Glutamatergic neuron (in vitro differentiated cells): ENCODE results near the gene PCDHGA1. TPM values are rescaled to one million over a fixed set of nuclear protein-coding genes. Genes with fewer than 3 reads are reported as not detected.
"Not testable (repeated sequence)": the region's sequence is repeated elsewhere in the genome, so short reads cannot be mapped to it uniquely, and the experiment has no call there.

Experiments
- DNase-seq: peaks from one replicate; pipeline ENCODE4 v3.0.0; 2022
- H3K27ac Mint-ChIP-seq: one replicate; pipeline ENCODE4 v1.8.0; 2020; ENCODE audit warnings: mild to moderate bottlenecking, mixed read lengths, inconsistent platforms; ENCODE audit not compliant: unreplicated experiment
- H3K27me3 Mint-ChIP-seq: one replicate; pipeline ENCODE4 v1.8.0; 2020; ENCODE audit warnings: mild to moderate bottlenecking, moderate library complexity, mixed read lengths, inconsistent platforms; ENCODE audit not compliant: unreplicated experiment
- H3K36me3 Mint-ChIP-seq: one replicate; pipeline ENCODE4 v1.8.0; 2020; ENCODE audit warnings: mild to moderate bottlenecking, mixed read lengths, inconsistent platforms; ENCODE audit not compliant: unreplicated experiment
- H3K4me1 Mint-ChIP-seq: one replicate; pipeline ENCODE4 v1.8.0; 2020; ENCODE audit warnings: mild to moderate bottlenecking, low read depth, mixed read lengths, inconsistent platforms; ENCODE audit not compliant: unreplicated experiment
- H3K4me3 Mint-ChIP-seq: one replicate; pipeline ENCODE4 v1.8.0; 2020; ENCODE audit warnings: mild to moderate bottlenecking, mixed read lengths, inconsistent platforms; ENCODE audit not compliant: unreplicated experiment
- H3K9me3 Mint-ChIP-seq: one replicate; pipeline ENCODE4 v1.8.0; 2020; ENCODE audit warnings: mild to moderate bottlenecking, moderate library complexity, mixed read lengths, inconsistent platforms; ENCODE audit not compliant: unreplicated experiment
- total RNA-seq: library from RNA; stranded (reverse); fragmentation: NEBNext Ultra II Directional; extraction: Animal tissue kit (Norgen Biotek cat#: 25700); gene quantifications from one replicate; pipeline ENCODE4 v1.2.1, GENCODE V29; 2021; ENCODE audit not compliant: unreplicated experiment
- TF ChIP-seq, protein P1 (sequence below): fragments of 200-600 bp; sonication (generic); IDR thresholded peaks from one replicate; pipeline ENCODE4 v1.5.0; 2021; ENCODE audit not compliant: partially characterized antibody, unreplicated experiment

Gene PCDHGA1
- total RNA-seq, 1 donor from 2014 or later, result 4.6 TPM

DNA sequence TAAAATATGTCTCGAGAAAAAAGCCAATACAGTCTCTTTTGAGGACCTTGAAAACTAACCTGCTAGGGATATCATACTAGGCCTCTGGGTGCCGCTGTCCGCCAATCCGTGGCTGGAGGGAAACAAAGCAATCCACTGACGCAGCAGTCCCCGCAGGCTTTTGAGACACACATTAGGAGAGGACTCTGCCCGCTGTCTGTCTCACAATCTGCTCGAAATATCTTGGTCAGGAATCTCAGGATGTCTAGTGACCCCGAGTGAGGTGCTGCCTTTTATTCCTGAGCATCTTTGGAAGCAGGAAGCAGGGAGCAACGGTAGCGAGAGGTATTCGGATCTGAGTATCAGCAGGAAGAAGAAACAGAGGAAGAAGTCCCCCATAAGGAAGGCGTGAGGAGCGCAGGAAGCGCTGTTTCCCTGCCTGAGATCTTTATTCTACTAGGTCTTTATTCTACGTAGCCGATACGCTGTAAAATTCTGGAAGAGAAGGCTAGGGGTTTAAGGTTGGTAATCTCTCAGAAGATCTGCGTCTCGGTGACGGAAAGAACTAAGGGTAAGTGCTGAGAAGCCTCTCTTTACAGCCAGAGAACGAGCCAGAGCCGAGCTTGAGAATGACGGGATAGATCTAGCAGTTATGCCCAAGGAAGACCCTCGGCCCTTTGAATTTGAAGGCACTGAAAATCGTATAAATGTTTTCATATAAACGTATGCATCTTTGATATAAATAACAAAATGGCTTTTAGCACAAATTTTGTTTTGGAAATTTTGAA lies 4.0 kb upstream of the PCDHGA1 start:
- no peaks in the 10 kb centered on the region for H3K4me1 Mint-ChIP-seq
- peaks cover 45% of the 10 kb centered on the region for H3K36me3 Mint-ChIP-seq
- peaks cover 7% of the 10 kb centered on the region for H3K27me3 Mint-ChIP-seq
- TF ChIP-seq, protein P1, sequence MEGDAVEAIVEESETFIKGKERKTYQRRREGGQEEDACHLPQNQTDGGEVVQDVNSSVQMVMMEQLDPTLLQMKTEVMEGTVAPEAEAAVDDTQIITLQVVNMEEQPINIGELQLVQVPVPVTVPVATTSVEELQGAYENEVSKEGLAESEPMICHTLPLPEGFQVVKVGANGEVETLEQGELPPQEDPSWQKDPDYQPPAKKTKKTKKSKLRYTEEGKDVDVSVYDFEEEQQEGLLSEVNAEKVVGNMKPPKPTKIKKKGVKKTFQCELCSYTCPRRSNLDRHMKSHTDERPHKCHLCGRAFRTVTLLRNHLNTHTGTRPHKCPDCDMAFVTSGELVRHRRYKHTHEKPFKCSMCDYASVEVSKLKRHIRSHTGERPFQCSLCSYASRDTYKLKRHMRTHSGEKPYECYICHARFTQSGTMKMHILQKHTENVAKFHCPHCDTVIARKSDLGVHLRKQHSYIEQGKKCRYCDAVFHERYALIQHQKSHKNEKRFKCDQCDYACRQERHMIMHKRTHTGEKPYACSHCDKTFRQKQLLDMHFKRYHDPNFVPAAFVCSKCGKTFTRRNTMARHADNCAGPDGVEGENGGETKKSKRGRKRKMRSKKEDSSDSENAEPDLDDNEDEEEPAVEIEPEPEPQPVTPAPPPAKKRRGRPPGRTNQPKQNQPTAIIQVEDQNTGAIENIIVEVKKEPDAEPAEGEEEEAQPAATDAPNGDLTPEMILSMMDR, result peak; percentile 47
- peaks cover 8% of the 10 kb centered on the region for H3K9me3 Mint-ChIP-seq
- peak overlapping the region; percentile 99 for H3K27ac Mint-ChIP-seq
- DNase-seq, result peak; percentile 75
- peak overlapping the region; percentile 96 for H3K4me3 Mint-ChIP-seq

DNA sequence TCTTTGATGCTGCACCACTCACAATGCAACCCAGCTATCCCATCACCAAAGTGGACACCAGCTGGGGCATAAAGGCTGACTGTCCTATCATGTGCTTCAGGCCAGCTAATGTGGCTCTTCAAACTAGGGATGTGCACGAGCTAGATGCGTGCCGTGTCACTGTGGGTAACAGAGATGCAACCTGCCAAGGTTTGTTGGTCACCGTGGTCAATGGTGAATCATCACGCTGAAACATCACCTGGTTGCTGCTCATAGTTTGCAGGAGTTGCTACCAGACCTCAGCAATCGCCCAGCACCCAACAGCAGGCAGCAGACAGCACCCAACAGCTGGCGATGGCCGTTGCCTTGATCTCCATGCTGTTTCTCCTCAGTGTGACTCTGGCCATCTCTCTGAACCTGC lies 2.1 kb upstream of the PCDHGA1 start:
- H3K4me3 Mint-ChIP-seq, result no peak overlapping the region
- H3K9me3 Mint-ChIP-seq, result peaks cover 6% of the 10 kb centered on the region
- H3K27ac Mint-ChIP-seq, result no peak overlapping the region
- H3K36me3 Mint-ChIP-seq, result peaks cover 58% of the 10 kb centered on the region
- no peak for DNase-seq
- peaks cover 8% of the 10 kb centered on the region for H3K27me3 Mint-ChIP-seq
- H3K4me1 Mint-ChIP-seq, result no peaks in the 10 kb centered on the region
- TF ChIP-seq, protein P1, result no peak

DNA sequence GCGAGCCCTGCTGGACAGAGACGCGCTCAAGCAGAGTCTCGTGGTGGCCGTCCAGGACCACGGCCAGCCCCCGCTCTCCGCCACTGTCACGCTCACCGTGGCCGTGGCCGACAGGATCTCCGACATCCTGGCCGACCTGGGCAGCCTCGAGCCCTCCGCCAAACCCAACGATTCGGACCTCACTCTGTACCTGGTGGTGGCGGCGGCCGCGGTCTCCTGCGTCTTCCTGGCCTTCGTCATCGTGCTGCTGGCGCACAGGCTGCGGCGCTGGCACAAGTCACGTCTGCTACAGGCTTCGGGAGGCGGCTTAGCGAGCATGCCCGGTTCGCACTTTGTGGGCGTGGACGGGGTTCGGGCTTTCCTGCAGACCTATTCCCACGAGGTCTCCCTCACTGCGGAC lies 2.3 kb downstream of the PCDHGA1 start:
- H3K27ac Mint-ChIP-seq, H3K9me3 Mint-ChIP-seq, H3K4me3 Mint-ChIP-seq, H3K27me3 Mint-ChIP-seq, H3K4me1 Mint-ChIP-seq, DNase-seq: not testable (repeated sequence)
- H3K36me3 Mint-ChIP-seq, result peaks cover 62% of the 10 kb centered on the region

DNA sequence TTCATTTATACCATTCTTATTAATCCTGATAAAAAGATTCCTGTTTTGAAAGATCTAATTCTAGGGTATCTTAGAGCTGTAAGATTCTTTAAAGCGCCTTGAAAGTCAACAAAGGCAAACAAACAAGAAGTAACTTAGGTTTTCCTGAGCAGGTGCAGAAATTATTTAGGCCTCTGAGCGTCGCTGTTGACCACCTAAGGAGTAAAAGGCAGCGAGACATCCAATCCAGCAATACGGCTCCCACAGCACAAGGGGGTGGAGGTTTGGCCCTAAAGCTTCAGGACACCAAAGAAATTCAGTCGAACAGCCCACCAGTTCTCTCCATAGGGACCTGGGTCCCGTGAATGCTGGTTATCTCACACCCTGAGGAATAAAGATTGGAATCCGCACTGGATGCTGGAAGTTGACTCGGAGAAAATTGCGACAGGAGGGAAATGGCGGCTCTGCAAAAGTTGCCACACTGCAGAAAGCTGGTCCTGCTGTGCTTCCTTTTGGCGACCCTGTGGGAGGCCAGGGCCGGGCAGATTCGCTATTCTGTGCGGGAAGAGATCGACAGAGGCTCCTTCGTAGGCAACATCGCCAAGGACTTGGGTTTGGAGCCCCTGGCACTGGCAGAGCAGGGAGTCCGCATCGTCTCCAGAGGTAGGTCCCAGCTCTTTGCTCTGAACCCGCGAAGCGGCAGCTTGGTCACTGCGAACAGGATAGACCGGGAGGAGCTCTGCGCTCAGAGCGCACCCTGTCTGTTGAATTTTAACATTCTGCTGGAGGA lies 8.4 kb downstream of the PCDHGA1 start, which contains the start of gene PCDHGA2:
Gene PCDHGA2 (plus strand): TSS at position 223 of the 769 bp plus-strand sequence.
- Mint-ChIP-seq H3K4me1 (no peaks in the 10 kb centered on the region), H3K36me3 (peaks cover 53% of the 10 kb centered on the region), H3K27ac (no peak within 1 kb of the TSS), H3K4me3 (no peak within 1 kb of the TSS), H3K9me3 (peaks cover 19% of the 10 kb centered on the region), H3K27me3 (peaks cover 3% of the 10 kb centered on the region)
- DNase-seq, result no peak
- TF ChIP-seq, protein P1, result no peak

DNA sequence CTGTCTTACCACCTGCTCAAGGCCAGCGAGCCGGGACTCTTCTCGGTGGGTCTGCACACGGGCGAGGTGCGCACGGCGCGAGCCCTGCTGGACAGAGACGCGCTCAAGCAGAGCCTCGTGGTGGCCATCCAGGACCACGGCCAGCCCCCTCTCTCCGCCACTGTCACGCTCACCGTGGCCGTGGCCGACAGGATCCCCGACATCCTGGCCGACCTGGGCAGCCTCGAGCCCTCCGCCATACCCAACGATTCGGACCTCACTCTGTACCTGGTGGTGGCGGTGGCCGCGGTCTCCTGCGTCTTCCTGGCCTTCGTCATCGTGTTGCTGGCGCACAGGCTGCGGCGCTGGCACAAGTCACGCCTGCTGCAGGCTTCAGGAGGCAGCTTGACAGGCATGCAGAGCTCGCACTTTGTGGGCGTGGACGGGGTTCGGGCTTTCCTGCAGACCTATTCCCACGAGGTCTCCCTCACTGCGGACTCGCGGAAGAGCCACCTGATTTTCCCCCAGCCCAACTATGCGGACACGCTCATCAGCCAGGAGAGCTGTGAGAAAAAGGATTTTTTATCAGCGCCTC lies 10.6 kb downstream of the PCDHGA1 start:
- H3K9me3 Mint-ChIP-seq, result peaks cover 24% of the 10 kb centered on the region
- H3K27ac Mint-ChIP-seq, H3K4me3 Mint-ChIP-seq, H3K27me3 Mint-ChIP-seq, H3K4me1 Mint-ChIP-seq, DNase-seq: not testable (repeated sequence)
- peaks cover 62% of the 10 kb centered on the region for H3K36me3 Mint-ChIP-seq
